GDM1 (cell line): Measurements from ENCODE around the gene TOR4A.
A peak's percentile ranks its signal among the peaks of the same experiment; 100 is the strongest.
"Not testable (repeated sequence)": the region's sequence is repeated elsewhere in the genome, so short reads cannot be mapped to it uniquely, and the experiment has no call there.

Experiments used
- DNase-seq: peaks from one replicate; lab custom pipeline; 2025; lab: John Stamatoyannopoulos, UW

Gene TOR4A

DNA sequence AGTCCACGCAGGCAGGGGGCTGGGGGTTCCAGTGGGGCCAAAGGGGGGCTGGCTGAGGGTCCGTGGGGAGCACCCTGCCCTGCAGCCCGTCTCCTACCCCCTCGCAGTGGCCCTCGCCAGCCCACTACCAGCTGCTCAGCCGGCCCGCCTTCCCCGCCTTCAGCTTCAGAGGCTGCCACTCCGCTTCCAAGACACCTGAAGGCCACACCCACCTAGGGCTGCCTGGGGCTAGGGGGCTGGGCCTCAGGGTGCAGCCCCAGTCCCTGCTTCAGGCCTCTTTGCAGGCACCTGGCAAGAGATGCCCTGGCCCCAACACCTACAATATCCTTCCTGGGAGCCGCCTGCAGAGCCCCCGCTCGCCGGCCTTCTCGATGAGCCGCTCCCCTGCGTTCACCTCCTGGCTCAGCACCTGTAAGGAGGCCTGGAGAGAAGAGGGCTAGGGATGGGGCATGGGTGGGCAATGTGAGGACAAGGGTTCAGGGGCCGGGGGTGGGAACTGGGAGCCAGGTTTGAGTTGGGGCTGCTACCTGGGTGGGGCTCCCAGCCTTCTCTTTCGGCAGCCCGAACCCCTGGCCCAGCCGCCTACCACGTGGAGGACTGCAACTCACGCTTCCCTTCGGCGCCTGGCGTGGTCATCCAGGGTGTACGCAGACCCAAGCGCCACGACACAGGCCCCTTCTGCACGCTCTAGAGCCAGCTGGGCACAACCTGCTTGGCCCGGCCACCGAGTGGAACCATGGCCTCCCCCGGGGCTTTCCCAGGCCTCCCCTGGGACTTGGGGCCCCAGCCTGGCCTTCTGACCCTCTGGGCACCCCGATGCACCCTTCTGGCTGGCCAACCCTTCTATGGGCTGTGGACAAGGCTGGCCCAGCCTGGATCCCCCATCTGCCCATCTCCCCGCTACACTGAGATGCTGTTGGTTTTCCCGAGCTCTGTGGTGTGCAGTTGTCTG lies 24.7 kb upstream of the TOR4A start:
- DNase-seq = no peak

DNA sequence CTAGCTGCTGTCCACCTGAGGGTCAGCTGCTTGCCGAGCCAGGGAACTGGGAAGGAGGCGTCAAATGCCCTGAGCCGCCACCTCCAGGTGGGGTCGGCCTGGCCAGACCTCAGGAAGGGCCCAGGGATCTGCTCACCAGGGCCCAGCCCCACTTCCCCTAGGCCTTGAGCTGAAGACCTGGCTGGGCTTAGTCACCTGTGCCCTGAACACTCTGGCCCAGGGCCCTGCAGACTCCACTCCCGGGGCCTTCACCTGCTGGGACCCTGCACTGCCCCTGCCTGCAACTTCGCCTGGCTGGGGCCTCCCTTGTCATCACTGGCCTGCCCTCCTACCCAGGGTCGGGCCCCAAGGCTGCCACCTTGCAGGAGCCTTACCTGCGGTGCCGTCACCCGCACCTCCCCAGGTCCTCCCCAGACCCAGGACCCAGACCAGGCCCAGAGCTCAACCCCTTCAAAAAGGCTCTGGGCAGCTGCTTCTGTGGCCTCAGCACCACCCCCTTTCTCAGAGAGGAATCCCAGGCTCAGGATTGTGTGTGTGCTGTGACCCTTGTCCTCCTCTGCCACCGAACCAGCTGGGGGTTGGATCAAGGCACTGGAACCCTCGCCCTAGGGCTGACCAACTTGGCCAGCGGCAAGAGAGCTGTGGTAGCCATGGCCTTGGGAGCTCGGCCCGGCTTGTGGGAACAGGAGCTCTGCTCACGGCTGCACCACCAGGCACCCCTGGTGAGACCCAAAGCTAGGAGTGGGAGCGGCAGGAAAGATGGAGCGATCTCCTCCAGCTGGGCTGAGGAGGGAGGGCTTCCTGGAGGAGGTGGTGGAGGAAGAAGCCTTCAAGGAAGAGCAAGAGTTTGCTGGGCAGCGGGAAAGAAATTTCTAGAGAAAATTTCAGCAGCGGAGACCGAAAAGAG lies 23.6 kb upstream of the TOR4A start:
- no peak for DNase-seq

DNA sequence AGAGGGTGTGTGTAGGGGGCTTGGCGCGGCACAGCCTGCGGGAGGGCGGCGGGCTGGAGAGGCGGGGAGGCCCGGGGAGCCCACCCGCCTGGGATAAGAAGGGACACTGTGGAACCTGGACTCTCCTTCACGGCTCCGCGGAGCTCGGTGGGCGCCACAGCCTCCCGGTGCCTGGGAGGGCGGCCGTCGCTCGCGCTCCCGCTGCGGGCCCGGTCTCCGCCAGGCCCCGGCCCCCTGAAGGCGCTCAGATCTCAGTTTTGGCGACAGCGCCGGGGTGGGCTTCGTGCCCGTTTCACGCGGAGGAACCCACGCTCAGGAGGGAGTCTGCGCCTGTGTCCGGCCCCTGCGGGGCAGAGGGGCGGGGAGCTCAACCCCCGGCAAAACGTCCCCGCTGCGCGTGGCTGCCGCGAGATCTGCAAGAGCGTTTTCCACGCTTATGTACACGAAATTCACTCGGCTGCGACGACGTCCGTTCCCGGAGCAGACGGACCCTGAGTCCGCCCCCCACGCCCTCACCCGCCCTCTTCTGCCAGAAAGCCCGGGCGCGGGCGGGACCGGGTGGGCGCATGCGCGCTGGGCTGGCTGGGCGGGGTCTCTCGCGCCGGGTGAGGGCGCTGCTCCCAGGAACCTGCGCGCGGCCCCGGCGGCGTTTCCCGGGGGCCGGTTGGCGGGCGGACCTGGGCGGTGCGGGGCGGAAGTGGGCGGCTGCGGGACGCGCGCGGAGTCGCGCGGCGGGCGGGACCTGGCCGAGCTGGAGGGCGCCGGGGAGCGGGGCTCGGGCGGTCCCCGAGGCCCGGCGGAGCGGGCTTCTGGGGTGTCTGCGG lies 22.7 kb upstream of the TOR4A start, which contains the start of gene NELFB:
NELFB (plus strand) TSS at position 704 of the 824 bp plus-strand sequence.
- DNase-seq = peak; percentile 85

DNA sequence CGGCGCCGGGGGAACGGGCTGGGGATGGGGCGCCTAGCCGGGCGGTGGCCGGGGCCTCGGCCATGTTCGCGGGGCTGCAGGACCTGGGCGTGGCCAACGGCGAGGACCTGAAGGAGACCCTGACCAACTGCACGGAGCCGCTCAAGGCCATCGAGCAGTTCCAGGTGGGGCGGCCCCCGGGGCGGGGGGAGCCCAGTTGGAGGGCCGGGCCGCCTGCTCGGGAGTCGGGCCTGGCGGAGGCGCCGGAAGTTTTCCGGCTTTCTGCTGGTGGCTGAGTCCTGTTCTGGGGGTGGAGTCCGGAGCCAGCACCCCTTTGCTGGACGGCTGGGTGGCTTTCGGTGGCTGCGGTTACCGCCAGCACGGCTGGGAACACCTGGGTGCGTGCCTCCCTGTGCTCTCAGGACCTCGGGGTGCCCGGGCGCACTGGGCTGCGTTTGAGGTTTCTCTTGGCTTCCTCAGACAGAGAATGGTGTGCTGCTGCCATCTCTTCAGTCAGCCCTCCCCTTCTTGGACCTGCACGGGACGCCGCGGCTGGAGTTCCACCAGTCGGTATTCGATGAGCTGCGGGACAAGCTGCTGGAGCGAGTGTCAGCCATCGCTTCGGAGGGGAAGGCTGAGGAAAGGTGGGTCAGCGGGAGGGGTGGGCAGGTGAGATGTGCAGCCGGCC lies 21.9 kb upstream of the TOR4A start:
- no peak for DNase-seq

DNA sequence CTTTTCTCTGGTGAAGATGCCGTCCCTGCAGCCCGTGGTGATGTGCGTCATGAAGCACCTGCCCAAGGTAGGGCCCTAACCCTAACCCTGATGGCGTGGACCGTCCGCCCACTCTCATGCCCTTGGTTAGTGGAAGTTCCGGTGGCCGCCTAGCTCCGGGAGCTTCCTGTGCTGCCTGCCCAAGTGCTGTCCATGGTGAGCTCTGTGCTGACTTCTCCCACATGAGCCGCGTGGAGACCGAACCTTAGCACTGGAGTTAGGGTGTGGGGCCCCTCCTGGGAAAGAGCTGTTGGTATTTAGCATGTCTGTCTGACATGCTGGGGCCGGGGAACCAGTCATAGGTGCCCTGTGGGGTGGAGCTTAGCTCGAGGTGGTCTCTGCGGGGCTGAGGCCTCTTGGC lies 21.2 kb upstream of the TOR4A start:
- no peak for DNase-seq

DNA sequence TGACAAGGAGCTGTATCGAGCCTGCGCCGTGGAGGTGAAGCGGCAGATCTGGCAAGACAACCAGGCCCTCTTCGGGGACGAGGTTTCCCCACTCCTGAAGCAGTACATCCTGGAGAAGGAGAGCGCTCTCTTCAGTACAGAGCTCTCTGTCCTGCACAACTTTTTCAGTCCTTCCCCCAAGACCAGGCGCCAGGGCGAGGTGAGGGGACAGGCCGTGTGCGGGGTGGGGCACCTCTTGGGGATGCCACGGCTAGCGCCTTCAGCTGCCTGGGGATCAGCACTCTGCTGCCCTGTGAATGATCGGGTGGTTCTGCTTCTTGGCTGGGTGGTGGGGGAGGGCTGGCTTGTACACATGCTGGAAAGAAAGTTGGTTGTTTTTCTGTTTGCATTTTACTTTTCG lies 20.7 kb upstream of the TOR4A start:
- DNase-seq = no peak

DNA sequence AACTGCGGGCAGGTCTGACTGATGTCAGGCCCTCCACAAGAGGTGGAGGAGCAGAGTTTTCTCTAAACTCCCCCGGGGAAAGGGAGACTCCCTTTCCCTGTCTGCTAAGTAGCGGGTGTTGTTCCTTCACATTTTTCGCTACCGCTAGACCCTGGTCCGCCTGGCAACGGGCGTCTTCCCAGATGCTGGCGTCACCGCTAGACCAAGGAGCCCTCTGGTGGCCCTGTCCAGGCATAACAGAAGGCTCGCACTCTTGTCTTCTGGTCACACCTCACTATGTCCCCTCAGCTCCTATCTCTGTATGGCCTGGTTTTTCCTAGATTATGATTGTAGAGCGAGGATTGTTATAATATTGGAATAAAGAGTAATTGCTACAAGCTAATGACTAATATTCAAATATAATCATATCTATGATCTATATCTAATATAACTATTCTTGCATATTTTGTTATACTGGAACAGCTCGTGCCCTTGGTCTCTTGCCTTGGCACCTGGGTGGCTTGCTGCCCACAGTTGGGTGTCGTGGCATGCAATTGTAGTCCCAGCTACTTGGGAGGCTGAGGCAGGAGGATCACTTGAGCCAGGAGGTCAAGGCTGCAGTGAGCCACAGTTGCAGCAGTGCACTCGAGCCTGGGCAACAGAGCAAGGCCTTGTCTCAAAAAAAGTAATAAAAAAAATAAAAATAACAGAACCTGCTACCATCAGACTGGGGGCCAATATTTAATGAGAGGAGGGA lies 15.2 kb upstream of the TOR4A start:
- DNase-seq = not testable (repeated sequence)

DNA sequence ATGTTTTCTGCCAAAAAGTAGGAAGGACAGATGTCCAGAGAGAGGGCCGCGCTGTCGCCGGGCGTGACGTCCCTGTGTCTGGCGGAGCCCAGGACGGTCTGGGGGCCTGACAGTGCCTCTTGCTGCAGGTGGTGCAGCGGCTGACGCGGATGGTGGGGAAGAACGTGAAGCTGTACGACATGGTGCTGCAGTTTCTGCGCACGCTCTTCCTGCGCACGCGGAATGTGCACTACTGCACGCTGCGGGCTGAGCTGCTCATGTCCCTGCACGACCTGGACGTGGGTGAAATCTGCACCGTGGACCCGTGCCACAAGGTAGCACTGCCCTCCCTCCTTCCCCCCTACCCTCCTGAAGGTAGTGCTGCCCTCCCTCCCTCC lies 14.6 kb upstream of the TOR4A start:
- no peak for DNase-seq

DNA sequence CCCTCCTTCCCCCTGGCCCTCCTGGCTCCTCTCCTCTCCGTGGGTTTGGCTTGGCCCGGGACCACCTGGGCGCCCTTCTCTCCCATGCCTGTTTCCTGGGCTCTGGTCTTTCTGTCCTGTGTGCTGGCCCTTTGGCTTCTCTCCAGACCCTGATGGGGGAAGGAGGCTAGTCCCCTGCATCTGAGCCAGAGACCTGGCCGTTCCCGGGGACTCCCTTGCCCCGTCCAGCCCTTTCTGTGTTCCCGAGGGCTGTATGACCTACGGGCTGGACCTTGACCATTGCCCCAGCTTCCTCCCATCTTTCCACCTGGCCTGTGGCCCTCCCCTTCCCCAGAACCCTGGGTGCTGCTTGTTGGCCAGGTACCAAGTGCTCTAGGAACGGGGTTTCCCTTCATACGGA lies 14.0 kb upstream of the TOR4A start:
- no peak for DNase-seq

DNA sequence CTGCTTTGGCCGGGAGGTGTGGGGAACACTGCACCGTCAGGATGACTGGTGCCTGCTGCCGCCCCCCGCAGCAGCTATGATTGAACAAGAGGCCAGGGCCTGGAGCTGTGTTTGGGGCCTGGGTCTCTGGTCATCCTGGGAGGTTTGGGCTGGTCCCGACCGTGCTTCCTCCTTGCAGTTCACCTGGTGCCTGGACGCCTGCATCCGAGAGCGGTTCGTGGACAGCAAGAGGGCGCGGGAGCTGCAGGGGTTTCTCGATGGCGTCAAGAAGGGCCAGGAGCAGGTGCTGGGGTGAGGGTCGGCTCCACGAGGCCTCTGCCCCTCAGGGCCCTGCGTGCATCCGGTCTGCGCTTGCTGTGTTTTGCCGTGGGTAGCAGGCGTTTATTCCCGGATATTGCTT lies 13.5 kb upstream of the TOR4A start:
- DNase-seq = no peak

DNA sequence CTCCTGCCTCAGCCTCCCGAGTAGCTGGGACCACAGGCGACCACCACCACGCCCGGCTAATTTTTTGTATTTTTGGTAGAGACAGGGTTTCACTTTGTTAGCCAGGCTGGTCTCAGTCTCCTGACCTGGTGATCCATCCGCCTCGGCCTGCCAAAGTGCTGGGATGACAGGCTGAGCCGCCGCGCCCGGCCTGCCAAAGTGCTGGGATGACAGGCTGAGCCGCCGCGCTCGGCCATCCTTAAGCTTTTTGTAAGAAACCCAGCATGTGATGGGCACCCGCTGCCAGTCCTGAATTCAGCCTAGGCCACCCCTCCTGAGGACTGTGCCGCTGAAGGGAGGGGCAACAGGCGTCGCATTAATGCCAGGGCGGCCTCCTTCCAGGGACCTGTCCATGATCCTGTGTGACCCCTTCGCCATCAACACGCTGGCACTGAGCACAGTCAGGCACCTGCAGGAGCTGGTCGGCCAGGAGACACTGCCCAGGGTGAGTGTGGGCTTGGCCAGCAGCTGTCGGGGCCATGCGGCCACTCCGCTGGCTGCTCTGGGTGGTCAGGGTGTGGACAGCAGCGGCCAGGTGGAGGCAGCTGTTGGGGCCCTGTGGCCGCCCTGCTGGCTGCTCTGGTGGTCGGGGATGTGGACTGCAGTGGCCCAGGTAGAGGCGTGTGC lies 11.9 kb upstream of the TOR4A start:
- DNase-seq = no peak

DNA sequence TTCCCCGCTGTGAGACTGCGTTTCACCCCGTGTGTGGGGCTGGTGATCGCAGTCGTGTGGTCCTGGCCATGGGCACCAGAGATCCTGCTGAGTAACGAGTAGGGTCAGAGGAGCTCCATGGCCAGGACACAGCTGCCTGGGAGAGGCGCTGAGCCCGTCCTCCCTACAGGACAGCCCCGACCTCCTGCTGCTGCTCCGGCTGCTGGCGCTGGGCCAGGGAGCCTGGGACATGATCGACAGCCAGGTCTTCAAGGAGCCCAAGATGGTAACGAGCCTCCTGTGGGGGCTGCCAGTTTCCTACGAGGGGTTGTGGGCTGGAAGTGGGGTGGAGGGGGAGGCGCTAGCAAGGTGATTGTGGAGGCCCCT lies 11.4 kb upstream of the TOR4A start:
- no peak for DNase-seq

DNA sequence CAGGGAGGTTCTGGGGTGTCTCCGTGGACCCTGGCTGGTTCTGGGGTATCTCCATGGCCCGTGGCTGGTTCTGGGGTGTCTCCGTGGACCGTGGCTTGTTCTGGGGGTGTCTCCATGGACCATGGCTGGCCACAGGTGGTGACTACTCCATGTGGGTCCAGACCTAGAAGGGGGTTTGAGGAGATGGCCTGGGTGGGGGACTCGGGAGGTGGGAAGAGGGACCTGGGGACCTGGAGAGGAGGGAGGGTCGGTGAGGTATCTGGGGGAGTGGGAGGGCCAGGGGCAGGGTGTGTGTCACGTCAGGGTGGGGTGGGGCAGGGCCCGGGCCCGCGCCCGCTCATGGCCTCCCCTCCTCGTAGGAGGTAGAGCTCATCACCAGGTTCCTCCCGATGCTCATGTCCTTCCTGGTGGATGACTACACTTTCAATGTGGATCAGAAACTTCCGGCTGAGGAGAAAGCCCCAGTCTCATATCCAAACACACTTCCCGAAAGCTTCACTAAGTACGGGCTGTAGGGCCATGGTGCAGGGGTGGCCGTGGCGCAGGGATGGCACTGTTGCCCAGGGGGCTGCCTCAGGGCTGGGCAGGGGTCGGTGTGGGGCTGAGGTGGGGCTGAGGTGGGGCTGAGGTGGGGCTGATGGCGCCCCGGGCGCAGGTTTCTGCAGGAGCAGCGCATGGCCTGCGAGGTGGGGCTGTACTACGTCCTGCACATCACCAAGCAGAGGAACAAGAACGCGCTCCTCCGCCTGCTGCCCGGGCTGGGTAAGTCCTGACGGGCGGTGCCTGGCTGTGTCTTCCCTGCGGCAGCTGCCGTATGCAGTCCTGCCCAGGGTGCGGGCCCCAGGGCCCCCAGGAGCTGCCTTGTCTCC lies 10.7 kb upstream of the TOR4A start:
- no peak for DNase-seq

DNA sequence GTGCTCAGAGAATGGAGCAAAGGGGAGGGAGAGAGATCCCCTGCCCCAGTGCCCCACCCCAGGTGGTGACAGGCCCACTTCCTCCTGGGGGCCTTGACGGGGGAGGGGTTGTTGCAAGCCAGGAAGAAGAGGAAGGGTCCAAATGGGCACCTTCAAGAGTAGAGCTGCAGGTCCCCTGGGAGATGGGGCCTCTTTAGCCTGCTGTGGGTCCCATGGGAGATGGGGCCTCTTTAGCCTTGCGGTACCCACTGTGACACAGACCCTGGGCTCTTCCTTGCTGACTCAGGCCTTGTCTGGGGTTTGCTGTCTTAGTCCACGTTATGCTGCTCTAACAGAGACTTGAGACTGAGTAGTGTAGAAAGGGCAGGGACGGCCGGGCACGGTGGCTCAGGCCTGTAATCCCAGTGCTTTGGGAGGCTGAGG lies 9.6 kb upstream of the TOR4A start:
- no peak for DNase-seq

DNA sequence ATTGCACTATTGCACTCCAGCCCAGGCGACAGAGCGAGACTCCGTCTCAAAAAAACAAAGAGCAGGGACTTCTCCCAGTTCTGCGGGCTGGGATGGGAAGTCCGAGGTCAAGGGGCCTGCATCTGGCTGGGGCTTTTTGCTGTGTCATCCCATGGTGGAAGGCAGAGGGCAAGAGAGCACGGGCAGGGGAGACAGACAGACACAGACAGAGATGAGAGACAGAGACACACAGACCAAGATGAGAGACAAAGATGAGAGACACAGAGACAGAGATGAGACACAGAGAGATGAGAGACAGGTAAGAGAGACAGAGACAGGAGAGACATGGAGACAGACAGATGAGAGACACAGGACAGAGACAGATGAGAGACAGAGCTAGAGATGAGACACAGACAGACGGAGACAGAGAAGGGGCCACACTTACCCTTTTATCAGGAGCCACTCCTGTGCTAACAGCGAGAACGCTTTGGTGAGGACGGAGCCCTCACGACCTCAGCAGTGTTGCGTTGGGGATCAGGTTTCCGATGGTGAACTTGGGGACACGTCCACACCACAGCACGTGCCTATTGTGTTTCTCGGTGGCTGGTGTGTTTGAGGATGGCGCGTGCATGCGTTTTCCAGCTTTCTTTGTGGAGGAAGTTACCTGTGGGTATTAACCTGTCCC lies 8.9 kb upstream of the TOR4A start:
- DNase-seq = peak; percentile 28

DNA sequence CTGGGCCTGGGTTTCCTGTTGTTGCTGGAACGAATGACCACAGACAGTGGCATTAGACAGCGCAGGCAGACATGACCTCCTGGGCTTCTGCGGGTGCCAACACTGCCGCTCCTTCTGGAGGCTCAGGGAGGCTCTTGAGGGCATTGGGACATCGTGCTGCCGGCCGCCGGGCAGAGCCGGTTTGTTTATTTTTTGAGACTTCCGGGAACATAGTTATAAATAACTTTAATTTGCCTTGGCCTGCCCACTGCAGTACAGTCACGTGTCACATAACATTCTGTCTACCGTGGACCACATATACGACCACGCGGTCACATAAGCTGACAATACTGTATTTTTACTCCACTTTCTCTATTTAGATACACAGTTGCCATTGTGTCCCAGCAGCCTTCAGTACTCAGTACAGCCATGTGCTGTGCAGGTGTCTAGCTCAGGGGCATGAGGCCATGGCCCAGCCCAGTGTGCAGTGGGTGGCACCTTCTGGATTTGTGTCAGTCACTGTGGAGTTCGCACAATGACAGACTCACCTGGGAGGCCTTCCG lies 8.2 kb upstream of the TOR4A start:
- DNase-seq = no peak

DNA sequence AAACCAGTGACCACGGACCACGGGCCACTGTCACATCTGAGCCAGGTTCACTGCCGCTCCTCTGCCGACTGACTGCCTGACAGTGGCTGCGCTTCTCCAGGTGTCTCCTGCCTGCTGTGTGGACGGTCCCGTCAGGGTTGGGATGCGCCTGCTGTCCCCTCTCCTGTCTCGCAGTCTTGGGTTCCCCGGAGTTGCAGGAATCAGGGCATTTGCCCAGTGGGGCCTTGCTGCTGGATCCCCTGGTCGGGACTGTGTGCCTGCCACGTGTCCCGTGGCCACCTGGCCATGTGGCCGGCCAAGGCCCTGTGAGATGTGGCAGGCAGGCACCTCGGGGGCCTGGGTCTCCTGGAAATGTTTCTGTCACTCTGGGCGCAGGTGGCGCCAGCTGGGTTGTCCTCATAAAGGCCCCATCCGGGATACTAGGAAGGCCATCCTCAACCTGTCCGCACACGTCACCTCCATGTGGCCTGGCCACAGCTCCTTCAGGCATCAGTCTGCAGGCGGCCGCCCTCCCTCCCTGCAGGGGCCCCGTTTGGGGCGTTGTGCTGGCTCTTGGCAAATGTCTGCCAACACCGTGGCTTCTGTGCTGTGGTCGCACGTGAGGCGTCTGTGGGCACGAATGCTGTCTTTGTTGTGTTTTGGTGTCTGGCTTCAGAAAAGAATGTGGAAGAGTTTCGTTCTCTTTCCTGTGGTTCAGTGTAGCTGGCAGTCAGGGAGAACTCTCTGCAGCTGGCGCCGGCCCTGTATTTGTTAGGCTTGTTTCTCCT lies 6.4 kb upstream of the TOR4A start:
- peak; percentile 19 for DNase-seq

DNA sequence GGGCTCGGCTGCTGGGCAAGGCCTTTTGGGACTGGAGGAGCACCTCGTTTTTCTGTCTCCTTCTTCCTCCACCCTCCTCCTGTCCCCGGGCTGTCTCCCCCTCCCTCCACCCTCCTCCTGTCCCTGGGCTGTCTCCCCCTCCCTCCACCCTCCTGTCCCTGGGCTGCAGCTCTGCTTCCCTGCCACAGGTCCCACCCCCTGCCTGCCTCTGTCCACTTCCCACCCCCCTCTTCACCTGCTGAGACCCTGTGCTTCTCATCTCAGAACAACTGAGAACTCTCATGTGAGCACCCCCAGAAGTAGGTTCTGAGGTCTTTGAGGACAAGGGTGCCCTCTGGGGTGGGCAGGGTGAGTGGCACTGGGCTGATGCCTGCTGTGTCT lies 5.8 kb upstream of the TOR4A start:
- DNase-seq = no peak
